MM.1S (cell line): ENCODE data around the gene PARP1.

Source experiments
- EZH2 ChIP-seq: fragments of 300-600 bp; sonication (generic); optimal IDR thresholded peaks from 2 replicates; pipeline ENCODE3; 2017; ENCODE audit warnings: low read depth, mild to moderate bottlenecking, antibody characterized with exemption, low read length, mixed read lengths
- EZH2phosphoT487 ChIP-seq: fragments of 300-600 bp; sonication (generic); IDR thresholded peaks from 2 replicates; pipeline ENCODE4 v1.6.1; 2018; ENCODE audit warnings: antibody characterized with exemption, low read length
- TF ChIP-seq, protein P1 (sequence below): fragments of 300-600 bp; sonication (generic); IDR thresholded peaks from 2 replicates; pipeline ENCODE4 v1.5.1; 2016; ENCODE audit warnings: antibody characterized with exemption, low read length, mixed read lengths

DNA sequence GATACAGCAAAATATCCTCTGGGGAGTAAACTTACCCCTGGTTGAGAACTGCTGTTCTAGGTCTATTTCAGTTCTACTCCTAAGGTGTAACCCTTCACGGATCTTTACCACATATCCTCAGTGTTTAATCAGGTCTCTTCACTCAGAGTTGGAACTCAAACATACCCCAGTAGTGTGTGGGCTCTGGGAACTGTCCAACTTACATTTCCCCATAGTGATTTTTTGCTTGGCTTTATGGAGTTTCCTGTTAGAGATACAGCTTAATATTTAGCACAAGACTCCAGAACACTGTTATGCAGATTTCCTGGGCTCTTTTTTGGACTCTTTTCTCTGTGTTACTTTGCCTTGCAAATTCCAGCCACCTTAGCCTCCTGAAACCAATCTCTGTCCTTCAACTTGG lies 72.2 kb downstream of the PARP1 start:
- TF ChIP-seq, protein P1, sequence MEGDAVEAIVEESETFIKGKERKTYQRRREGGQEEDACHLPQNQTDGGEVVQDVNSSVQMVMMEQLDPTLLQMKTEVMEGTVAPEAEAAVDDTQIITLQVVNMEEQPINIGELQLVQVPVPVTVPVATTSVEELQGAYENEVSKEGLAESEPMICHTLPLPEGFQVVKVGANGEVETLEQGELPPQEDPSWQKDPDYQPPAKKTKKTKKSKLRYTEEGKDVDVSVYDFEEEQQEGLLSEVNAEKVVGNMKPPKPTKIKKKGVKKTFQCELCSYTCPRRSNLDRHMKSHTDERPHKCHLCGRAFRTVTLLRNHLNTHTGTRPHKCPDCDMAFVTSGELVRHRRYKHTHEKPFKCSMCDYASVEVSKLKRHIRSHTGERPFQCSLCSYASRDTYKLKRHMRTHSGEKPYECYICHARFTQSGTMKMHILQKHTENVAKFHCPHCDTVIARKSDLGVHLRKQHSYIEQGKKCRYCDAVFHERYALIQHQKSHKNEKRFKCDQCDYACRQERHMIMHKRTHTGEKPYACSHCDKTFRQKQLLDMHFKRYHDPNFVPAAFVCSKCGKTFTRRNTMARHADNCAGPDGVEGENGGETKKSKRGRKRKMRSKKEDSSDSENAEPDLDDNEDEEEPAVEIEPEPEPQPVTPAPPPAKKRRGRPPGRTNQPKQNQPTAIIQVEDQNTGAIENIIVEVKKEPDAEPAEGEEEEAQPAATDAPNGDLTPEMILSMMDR, result no peak
- TF ChIP-seq EZH2, result no peak
- TF ChIP-seq EZH2phosphoT487, result no peak
